Testis (tissue), 5 donors: ENCODE data around the gene TTC21B. TPM values are rescaled to one million over a fixed set of nuclear protein-coding genes. Genes with fewer than 3 reads are reported as not detected.

Source experiments
- DNase-seq: peaks from one replicate; pipeline ENCODE4 v3.0.0-alpha.2; 2019
- H3K27ac ChIP-seq, 2 donors: fragments of 200-600 bp; sonication (generic); one replicate each; pipeline ENCODE4 v1.5.1; 2019
- H3K27me3 ChIP-seq: fragments of 200-600 bp; sonication (generic); one replicate; pipeline ENCODE4 v1.5.1; 2019
- H3K36me3 ChIP-seq: fragments of 200-600 bp; sonication (generic); one replicate; pipeline ENCODE4 v1.5.1; 2017; ENCODE audit warnings: low read depth; ENCODE audit errors: missing control alignments
- H3K4me1 ChIP-seq: fragments of 200-600 bp; sonication (generic); one replicate; pipeline ENCODE4 v1.5.1; 2019
- H3K4me3 ChIP-seq, 2 donors: fragments of 200-600 bp; sonication (generic); one replicate each; pipeline ENCODE4 v1.5.1; 2017 to 2019
- H3K9me3 ChIP-seq: fragments of 200-600 bp; sonication (generic); one replicate; pipeline ENCODE4 v1.5.1; 2017
- CTCF ChIP-seq, 3 experiments: fragments of 450-650 bp in 2 of 3; fragments of 200-600 bp in 1 of 3; sonication (generic) in 1 of 3; IDR thresholded peaks; one replicate each; pipeline ENCODE4 v1.5.1; 2016 to 2019; ENCODE audit warnings: antibody characterized with exemption in 3 of 3, mild to moderate bottlenecking in 2 of 3, moderate library complexity in 1 of 3
- POLR2A ChIP-seq: fragments of 450-650 bp; IDR thresholded peaks from one replicate; pipeline ENCODE4 v1.6.1; 2017; ENCODE audit warnings: antibody characterized with exemption, mild to moderate bottlenecking, moderate library complexity
- WGBS, 2 donors: methylation state at CpG; one replicate each; pipeline ENCODE4 v1.1.5; 2018; 5-methylcytosine and 5-hydroxymethylcytosine counted together
- intact Hi-C: fragments of 100-400 bp; cut with DNase I; formaldehyde crosslinking; loops from one replicate; pipeline ENCODE4 v1.15.1; 2023; ENCODE audit warnings: low total_unique reads
- long read RNA-seq, 2 donors: transcript quantifications; one replicate each; lab custom pipeline, GENCODE V29; 2026
- polyA plus RNA-seq: library from polyadenylated mRNA; stranded (reverse); fragments of 350-450 nt; fragmentation: Illumina TruSeq; extraction: RNeasy Lipid Tissue Mini Kit (QIAGEN cat#74804); gene quantifications from one replicate; pipeline ENCODE4 v1.2.3, GENCODE V29; 2014; ENCODE audit warnings: low read depth, low replicate concordance; ENCODE audit not compliant: insufficient read depth
- total RNA-seq, 2 donors: library from RNA; depleted of rRNA; stranded (reverse); fragments of >200 nt; gene quantifications; one replicate each; pipeline ENCODE4 v1.2.3, GENCODE V29; 2016

The TTC21B gene
- total RNA-seq (10 to 100 TPM; 46.6 to 50.9 TPM), polyA plus RNA-seq (11.1 TPM)
- long read RNA-seq, donor 1: 0 reads
- long read RNA-seq, donor 2: 0 reads

GRCh38 chr2:165953655-165954606, at the start of gene TTC21B:
TTC21B (minus strand) TSS chr2:165953776; CDS start chr2:165953705, 71 bp downstream.
- Histone ChIP-seq H3K4me3 (peak within 1 kb of the TSS; percentile 70 to 80), H3K27me3 (no peaks in the 10 kb centered on the region), H3K9me3 (no peaks in the 10 kb centered on the region), H3K4me1 (peaks cover 23% of the 10 kb centered on the region), H3K36me3 (no peaks in the 10 kb centered on the region), H3K27ac (peak within 1 kb of the TSS; percentile 81 to 88)
- peak; percentile 96 for DNase-seq
- intact Hi-C loops: no loop called here
- 0 to 1% methylated on average over 41 to 44 of the region's 55 CpGs for WGBS, 2 donors
- TF ChIP-seq CTCF (IDR thresholded peaks at IDR 0.05) (peak; percentile 82 to 93 (median 90)), POLR2A (no peak)

GRCh38 chr2:166000401-166000800, 46.8 kb upstream of the TTC21B start:
- intact Hi-C loops: no loop called here
- Histone ChIP-seq H3K4me3 (no peak overlapping the region), H3K27ac (no peak overlapping the region), H3K27me3 (no peaks in the 10 kb centered on the region), H3K9me3 (no peaks in the 10 kb centered on the region), H3K36me3 (no peaks in the 10 kb centered on the region), H3K4me1 (no peaks in the 10 kb centered on the region)
- no peak for DNase-seq
- TF ChIP-seq CTCF (IDR thresholded peaks at IDR 0.05) (no peak), POLR2A (no peak)
- 75 to 78% methylated on average over 2 of the region's 2 CpGs for WGBS, 2 donors

GRCh38 chr2:165990846-165991245, 37.3 kb upstream of the TTC21B start:
- no peak for DNase-seq
- Histone ChIP-seq H3K36me3 (no peaks in the 10 kb centered on the region), H3K4me1 (no peaks in the 10 kb centered on the region), H3K4me3 (no peak overlapping the region), H3K9me3 (no peaks in the 10 kb centered on the region), H3K27ac (no peak overlapping the region), H3K27me3 (no peaks in the 10 kb centered on the region)
- intact Hi-C loops: no loop called here
- TF ChIP-seq CTCF (IDR thresholded peaks at IDR 0.05) (no peak), POLR2A (no peak)

- intact Hi-C loops: no loop called here
- whole genome bisulfite sequencing, 2 donors: 38% methylated on average over 1 of the region's 1 CpG
- Histone ChIP-seq H3K4me1 (no peaks in the 10 kb centered on the region), H3K9me3 (no peaks in the 10 kb centered on the region), H3K27ac (no peak overlapping the region), H3K4me3 (no peak overlapping the region), H3K36me3 (no peaks in the 10 kb centered on the region), H3K27me3 (no peaks in the 10 kb centered on the region)
- DNase-seq: no peak
- TF ChIP-seq CTCF (IDR thresholded peaks at IDR 0.05) (no peak), POLR2A (no peak)
These were observed 36.3 kb upstream of the TTC21B start for GRCh38 chr2:165989851-165990250.
